Tibial artery (tissue), 4 donors: ENCODE measurements around the gene VPS35L.

Source experiments
- DNase-seq, 2 donors: peaks; one replicate each; pipeline ENCODE4 v3.0.0-alpha.2; 2019
- H3K27ac ChIP-seq, 2 donors: fragments of 200-600 bp; sonication (generic) in 1 of 2; 1 replicate in 1 of 2; 2 replicates in 1 of 2; pipeline ENCODE4 v1.5.1; 2018 to 2019; ENCODE audit warnings: mild to moderate bottlenecking in 1 of 2
- H3K27me3 ChIP-seq, 2 donors: fragments of 200-600 bp; sonication (generic) in 1 of 2; one replicate each; pipeline versions ENCODE4 v1.5.1 to v1.6.0; 2016 to 2019
- H3K36me3 ChIP-seq, 3 donors: fragments of 200-600 bp; sonication (generic) in 2 of 3; one replicate each; pipeline ENCODE4 v1.5.1; 2016 to 2019; ENCODE audit warnings: mild to moderate bottlenecking in 2 of 3
- H3K4me1 ChIP-seq, 4 donors: fragments of 200-600 bp; sonication (generic) in 2 of 4; 1 replicate in 3 of 4; 2 replicates in 1 of 4; pipeline ENCODE4 v1.5.1; 2016 to 2019
- H3K4me3 ChIP-seq, 2 donors: fragments of 200-600 bp; sonication (generic) in 1 of 2; 1 replicate in 1 of 2; 2 replicates in 1 of 2; pipeline ENCODE4 v1.5.1; 2018 to 2019; ENCODE audit warnings: mild to moderate bottlenecking in 2 of 2
- H3K9me3 ChIP-seq, 3 donors: fragments of 200-600 bp; sonication (generic) in 1 of 3; one replicate each; pipeline ENCODE4 v1.5.1; 2016 to 2019
- intact Hi-C: fragments of 100-400 bp; cut with DNase I; formaldehyde crosslinking; loops from one replicate; pipeline ENCODE4 v1.15.0; 2023; ENCODE audit warnings: low total_unique reads
- TF ChIP-seq, protein P1 (sequence below), 2 experiments: fragments of 200-600 bp in 1 of 2; fragments of 450-650 bp in 1 of 2; IDR thresholded peaks; one replicate each; pipeline ENCODE4 v1.5.1; 2017 to 2019; ENCODE audit warnings: antibody characterized with exemption in 2 of 2, mild to moderate bottlenecking in 1 of 2, moderate library complexity in 1 of 2

The VPS35L gene

DNA sequence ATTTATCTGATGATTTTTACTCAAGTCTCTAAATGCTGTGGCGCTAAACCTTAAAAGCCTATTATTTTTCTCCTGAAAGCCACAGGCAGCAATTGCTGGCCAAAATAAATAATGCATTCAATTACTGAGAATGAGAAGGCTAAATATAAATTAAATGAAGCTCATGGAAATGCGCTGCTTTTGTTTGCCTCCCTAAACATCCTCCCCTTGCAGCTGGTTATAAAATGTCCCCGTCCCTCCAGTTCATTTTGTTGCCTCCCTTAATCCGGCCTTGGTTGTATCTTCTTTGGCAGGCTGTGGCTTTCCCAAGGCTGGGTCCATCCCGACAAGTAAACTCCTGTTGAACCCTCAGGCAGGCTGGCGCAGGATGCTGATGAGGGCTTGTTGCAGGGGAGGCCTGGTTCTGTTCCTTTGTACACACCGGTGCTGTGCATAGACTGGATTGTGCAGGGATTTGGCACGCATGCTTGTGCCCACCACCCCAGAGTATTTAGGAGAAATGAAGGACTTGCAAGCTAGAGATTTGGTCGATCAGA, 99.8 kb downstream of the VPS35L start:
- no peak for DNase-seq
- Histone ChIP-seq H3K27me3 (no peaks in the 10 kb centered on the region), H3K4me3 (no peak overlapping the region), H3K36me3 (peaks cover 53 to 73% (median 70%) of the 10 kb centered on the region in 3 donors), H3K4me1 (no peaks in the 10 kb centered on the region), H3K27ac (no peak overlapping the region), H3K9me3 (no peaks in the 10 kb centered on the region)
- TF ChIP-seq, protein P1, sequence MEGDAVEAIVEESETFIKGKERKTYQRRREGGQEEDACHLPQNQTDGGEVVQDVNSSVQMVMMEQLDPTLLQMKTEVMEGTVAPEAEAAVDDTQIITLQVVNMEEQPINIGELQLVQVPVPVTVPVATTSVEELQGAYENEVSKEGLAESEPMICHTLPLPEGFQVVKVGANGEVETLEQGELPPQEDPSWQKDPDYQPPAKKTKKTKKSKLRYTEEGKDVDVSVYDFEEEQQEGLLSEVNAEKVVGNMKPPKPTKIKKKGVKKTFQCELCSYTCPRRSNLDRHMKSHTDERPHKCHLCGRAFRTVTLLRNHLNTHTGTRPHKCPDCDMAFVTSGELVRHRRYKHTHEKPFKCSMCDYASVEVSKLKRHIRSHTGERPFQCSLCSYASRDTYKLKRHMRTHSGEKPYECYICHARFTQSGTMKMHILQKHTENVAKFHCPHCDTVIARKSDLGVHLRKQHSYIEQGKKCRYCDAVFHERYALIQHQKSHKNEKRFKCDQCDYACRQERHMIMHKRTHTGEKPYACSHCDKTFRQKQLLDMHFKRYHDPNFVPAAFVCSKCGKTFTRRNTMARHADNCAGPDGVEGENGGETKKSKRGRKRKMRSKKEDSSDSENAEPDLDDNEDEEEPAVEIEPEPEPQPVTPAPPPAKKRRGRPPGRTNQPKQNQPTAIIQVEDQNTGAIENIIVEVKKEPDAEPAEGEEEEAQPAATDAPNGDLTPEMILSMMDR (IDR thresholded peaks at IDR 0.05) = no peak
- intact Hi-C loops = no loop called here

DNA sequence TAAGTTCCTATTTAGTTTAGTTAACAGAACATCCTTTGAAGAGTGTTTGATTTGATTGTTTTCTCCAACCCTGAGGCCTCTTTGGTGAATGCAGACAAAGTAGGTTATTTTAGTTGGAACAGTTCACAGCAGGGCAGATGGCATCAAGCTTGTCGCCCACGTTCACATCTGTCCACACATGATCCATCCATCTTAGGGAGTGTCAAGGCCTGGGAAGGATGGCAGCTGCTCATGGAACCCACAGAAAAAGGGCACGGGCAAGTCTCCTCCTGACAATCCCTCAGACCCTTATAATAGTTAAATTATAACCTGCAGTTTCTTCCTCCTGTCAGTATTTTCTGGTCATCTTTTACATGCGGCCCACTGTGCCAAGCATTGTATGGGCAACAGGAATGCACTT, 102.3 kb downstream of the VPS35L start:
- Histone ChIP-seq H3K36me3 (peaks cover 53 to 77% (median 67%) of the 10 kb centered on the region in 3 donors), H3K27me3 (no peaks in the 10 kb centered on the region), H3K4me1 (no peaks in the 10 kb centered on the region), H3K4me3 (no peak overlapping the region), H3K9me3 (no peaks in the 10 kb centered on the region), H3K27ac (no peak overlapping the region)
- intact Hi-C loops = no loop called here
- TF ChIP-seq, protein P1 (IDR thresholded peaks at IDR 0.05) = no peak
- no peak for DNase-seq

- intact Hi-C loops = no loop called here
- H3K27ac ChIP-seq = no peak overlapping the region
- no peak for DNase-seq
These were observed 104.1 kb downstream of the VPS35L start for GRCh38 chr16:19659554-19659953.

GRCh38 chr16:19660432-19660831, 104.9 kb downstream of the VPS35L start:
- Histone ChIP-seq H3K27me3 (no peaks in the 10 kb centered on the region), H3K4me1 (no peaks in the 10 kb centered on the region), H3K36me3 (peaks cover 31 to 56% (median 47%) of the 10 kb centered on the region in 3 donors), H3K9me3 (no peaks in the 10 kb centered on the region), H3K27ac (no peak overlapping the region), H3K4me3 (no peak overlapping the region)
- no peak for DNase-seq
- TF ChIP-seq, protein P1 (IDR thresholded peaks at IDR 0.05) = no peak
- intact Hi-C loops = loop anchor here (10.0 kb wide), 1 partner anchor 224 kb away; the partner anchor contains the start of gene GPRC5B

More at GRCh38 chr16:19659554-19659953, 104.1 kb downstream of the VPS35L start:
- no peaks in the 10 kb centered on the region for H3K4me1 ChIP-seq
- H3K4me3 ChIP-seq = no peak overlapping the region
- no peaks in the 10 kb centered on the region for H3K9me3 ChIP-seq
- H3K36me3 ChIP-seq = peaks cover 35 to 65% (median 51%) of the 10 kb centered on the region in 3 donors
- TF ChIP-seq, protein P1 (IDR thresholded peaks at IDR 0.05) = no peak
- H3K27me3 ChIP-seq = no peaks in the 10 kb centered on the region

GRCh38 chr16:19662351-19662750, 106.8 kb downstream of the VPS35L start:
- TF ChIP-seq, protein P1 (IDR thresholded peaks at IDR 0.05) = no peak
- Histone ChIP-seq H3K4me3 (no peak overlapping the region), H3K9me3 (no peaks in the 10 kb centered on the region), H3K27me3 (no peaks in the 10 kb centered on the region), H3K27ac (no peak overlapping the region), H3K36me3 (peaks cover 30 to 37% (median 34%) of the 10 kb centered on the region in 3 donors), H3K4me1 (peaks cover 0 to 5% (median 0%) of the 10 kb centered on the region in 4 donors)
- no peak for DNase-seq
- intact Hi-C loops = loop anchor here (10.0 kb wide), 1 partner anchor 222 kb away; the partner anchor contains the start of gene GPRC5B
